ACC112 (cell line): Measurements from ENCODE around the gene HSF4.
A peak's percentile ranks its signal among the peaks of the same experiment; 100 is the strongest.

Experiments used
- H2AFZ ChIP-seq: fragments of 200-600 bp; sonication (generic); one replicate; pipeline ENCODE4 v1.6.0; 2017; ENCODE audit warnings: antibody characterized with exemption, low read length; ENCODE audit not compliant: unreplicated experiment
- H3K27ac ChIP-seq: fragments of 200-600 bp; sonication (generic); 2 replicates; pipeline ENCODE4 v1.5.1; 2014; ENCODE audit warnings: low read depth, mild to moderate bottlenecking, antibody characterized with exemption, low read length, moderate library complexity
- H3K27me3 ChIP-seq: fragments of 200-600 bp; sonication (generic); 2 replicates; pipeline ENCODE4 v1.6.1; 2014; ENCODE audit warnings: mild to moderate bottlenecking, antibody characterized with exemption, low read length, moderate library complexity, mixed read lengths; ENCODE audit not compliant: insufficient read depth
- H3K36me3 ChIP-seq: fragments of 200-600 bp; sonication (generic); 2 replicates; pipeline ENCODE4 v1.6.1; 2016; ENCODE audit warnings: mild to moderate bottlenecking, antibody characterized with exemption, low read length, moderate library complexity, mixed read lengths; ENCODE audit not compliant: insufficient read depth
- H3K4me1 ChIP-seq: fragments of 200-600 bp; sonication (generic); one replicate; pipeline ENCODE4 v1.6.1; 2016; ENCODE audit warnings: low read length, mixed read lengths; ENCODE audit not compliant: insufficient read depth, unreplicated experiment, control insufficient read depth
- H3K4me3 ChIP-seq: fragments of 200-600 bp; sonication (generic); 2 replicates; pipeline ENCODE4 v1.5.1; 2014; ENCODE audit warnings: mild to moderate bottlenecking, low read depth, low read length
- H3K79me2 ChIP-seq: fragments of 200-600 bp; sonication (generic); one replicate; pipeline ENCODE4 v1.6.0; 2016; ENCODE audit warnings: low read length; ENCODE audit not compliant: control insufficient read depth, unreplicated experiment, insufficient read depth

The HSF4 gene

DNA sequence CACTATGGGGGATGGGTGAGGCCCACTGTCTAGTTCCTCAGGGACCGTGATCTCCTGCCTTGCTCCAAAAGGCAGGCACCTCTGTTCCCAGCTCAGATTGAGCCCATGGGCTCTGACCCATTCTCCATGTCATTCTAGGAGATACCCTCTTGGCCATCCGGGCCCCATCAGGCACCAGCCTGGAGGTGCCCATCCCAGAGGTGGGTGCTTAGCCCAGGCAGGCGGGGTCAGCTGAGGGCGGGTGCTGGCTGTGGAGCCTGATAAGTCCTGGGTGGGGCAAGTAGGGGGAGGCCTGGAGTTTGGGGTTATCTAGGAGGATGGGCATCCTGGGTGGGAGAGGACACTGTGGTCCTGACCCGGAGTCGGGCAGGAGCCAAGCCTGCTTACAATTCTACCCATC is 29.7 kb downstream of the HSF4 start:
- Histone ChIP-seq H3K36me3 (peaks cover 24% of the 10 kb centered on the region; the same call in 1 of the 2 replicates), H3K4me3 (peak overlapping the region; percentile 96; the same call in 1 of the 2 replicates), H3K27ac (no peak overlapping the region), H3K79me2 (peaks cover 36% of the 10 kb centered on the region), H3K27me3 (no peaks in the 10 kb centered on the region), H2AFZ (no peak overlapping the region), H3K4me1 (peaks cover 20% of the 10 kb centered on the region)

DNA sequence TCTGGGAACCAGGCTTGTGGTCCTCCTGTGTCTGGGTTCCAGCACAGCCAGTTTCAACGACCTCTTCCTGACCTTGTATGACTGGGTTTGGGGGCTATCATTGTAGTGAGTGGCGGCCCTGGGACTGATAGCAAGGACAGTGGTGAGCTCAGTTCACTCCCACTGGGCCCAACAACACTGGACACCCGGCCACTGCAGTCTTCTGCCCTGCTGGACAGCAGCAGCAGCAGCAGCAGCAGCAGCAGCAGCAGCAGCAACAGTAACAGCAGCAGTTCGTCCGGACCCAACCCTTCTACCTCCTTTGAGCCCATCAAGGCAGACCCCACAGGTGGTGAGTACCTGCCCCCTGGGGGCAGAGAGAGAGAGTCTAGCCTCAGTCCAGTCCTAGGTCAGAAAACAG is 31.1 kb downstream of the HSF4 start:
- H3K27me3 ChIP-seq = no peaks in the 10 kb centered on the region
- peaks cover 20% of the 10 kb centered on the region for H3K4me1 ChIP-seq
- H3K36me3 ChIP-seq = peaks cover 25% of the 10 kb centered on the region; the same call in 1 of the 2 replicates
- no peak overlapping the region for H3K27ac ChIP-seq
- no peak overlapping the region for H2AFZ ChIP-seq
- no peak overlapping the region for H3K4me3 ChIP-seq
- peaks cover 36% of the 10 kb centered on the region for H3K79me2 ChIP-seq

DNA sequence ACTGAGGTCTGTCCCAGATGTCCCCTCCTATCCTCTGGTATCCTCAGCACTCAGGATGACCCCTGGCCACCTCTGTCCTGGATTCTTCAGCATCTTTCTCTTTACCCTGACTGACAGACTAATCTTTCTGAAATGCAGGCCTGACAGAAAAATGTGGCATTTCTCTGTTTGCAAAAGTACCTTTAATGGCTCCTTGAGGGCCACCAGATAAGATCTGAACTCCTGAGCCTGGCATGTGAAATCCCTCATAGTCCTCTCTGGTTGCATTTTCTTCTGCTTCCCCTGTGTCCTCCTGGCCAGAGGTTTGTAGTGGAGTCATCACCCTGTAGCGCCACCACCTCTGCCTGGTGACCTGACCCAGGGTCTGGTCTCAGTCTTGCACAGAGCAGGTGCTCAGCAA is 32.3 kb downstream of the HSF4 start:
- Histone ChIP-seq H3K27ac (no peak overlapping the region), H3K4me1 (peaks cover 16% of the 10 kb centered on the region), H3K79me2 (peaks cover 36% of the 10 kb centered on the region), H3K4me3 (no peak overlapping the region), H3K27me3 (no peaks in the 10 kb centered on the region), H3K36me3 (peaks cover 26% of the 10 kb centered on the region; the same call in 1 of the 2 replicates), H2AFZ (no peak overlapping the region)

DNA sequence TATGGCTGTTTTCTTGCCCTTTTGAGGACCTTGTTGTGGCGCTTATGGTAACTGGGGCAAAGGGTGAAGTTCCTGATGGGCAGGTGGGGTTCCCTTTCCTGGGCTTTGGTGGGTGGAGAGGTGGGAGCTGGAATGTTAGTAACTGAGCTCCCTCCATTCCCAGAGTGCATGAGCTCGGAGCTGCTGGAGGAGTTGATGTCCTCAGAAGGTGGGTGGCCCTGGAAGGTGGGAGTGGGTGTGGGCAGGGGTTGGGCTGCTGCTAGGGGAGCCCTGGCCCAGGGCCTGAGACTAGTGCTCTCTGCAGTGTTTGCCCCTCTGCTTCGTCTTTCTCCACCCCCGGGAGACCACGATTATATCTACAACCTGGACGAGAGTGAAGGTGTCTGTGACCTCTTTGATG is 33.2 kb downstream of the HSF4 start:
- no peak overlapping the region for H3K4me3 ChIP-seq
- H3K4me1 ChIP-seq = peaks cover 16% of the 10 kb centered on the region
- H3K36me3 ChIP-seq = peaks cover 26% of the 10 kb centered on the region; the same call in 1 of the 2 replicates
- peaks cover 29% of the 10 kb centered on the region for H3K79me2 ChIP-seq
- no peaks in the 10 kb centered on the region for H3K27me3 ChIP-seq
- H2AFZ ChIP-seq = no peak overlapping the region
- no peak overlapping the region for H3K27ac ChIP-seq

DNA sequence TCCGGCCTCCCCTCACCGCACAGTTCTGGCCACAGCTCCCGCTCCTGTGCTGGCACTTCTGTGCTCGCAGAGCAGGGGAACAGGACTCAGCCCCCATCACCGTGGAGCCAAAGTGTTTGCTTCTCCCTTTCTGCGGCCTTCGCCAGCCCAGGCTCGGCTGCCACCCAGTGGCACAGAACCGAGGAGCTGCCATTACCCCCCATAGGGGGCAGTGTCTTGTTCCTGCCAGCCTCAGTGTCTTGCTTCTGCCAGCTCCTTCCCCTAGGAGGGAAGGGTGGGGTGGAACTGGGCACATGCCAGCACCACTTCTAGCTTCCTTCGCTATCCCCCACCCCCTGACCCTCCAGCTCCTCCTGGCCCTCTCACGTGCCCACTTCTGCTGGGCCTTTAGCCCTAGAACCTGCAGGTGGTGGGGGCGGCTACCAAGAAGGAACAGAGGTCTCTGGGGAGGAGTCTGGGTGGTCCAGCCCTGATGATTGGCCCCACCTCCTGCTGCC is 33.7 kb downstream of the HSF4 start:
- Histone ChIP-seq H3K27me3 (no peaks in the 10 kb centered on the region), H3K4me1 (peaks cover 11% of the 10 kb centered on the region), H3K27ac (no peak overlapping the region), H3K36me3 (peaks cover 26% of the 10 kb centered on the region; the same call in 1 of the 2 replicates), H3K4me3 (no peak overlapping the region), H3K79me2 (peaks cover 23% of the 10 kb centered on the region), H2AFZ (no peak overlapping the region)

DNA sequence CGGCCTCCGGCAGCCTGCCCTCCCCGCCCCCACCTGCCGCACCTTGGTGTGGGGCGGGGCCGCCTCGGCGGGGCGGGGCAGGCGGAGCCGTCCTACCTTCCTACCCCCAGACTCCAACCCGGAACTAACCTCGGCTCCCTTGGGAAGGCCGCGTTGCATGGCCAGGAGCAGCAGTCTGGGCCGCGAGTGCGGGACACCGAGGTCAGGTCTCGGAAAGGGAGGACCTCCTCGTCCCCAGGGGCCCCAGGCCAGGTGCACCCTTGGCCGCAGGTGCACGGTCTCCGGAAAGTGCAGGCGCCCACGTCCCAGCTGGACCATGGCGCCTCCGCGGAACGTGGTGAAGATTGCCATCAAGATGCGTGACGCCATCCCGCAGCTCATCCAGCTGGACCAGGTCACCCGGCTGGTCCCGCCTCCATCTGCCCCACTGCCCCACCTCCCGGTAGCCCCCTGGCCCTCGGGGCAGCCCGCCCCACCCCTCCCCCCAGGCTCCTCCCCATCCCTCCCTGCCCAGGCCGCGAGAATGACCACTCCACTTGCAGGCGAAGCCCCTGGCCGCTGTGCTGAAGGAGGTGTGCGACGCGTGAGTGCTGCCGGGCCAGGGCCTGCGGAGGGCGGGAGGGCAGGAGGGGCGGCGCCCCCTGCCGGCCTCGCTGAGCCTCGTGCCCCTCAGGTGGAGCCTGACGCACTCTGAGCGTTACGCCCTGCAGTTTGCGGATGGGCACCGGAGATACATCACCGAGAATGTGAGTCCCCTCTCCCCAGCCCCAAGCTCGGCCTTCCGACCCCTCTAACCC is 34.7 kb downstream of the HSF4 start, which contains the start of gene ELMO3:
ELMO3 (plus strand) TSS at position 121 of the 797 bp plus-strand sequence; CDS start at position 317, 196 bp downstream.
- Histone ChIP-seq H3K27me3 (no peaks in the 10 kb centered on the region), H3K27ac (no peak within 1 kb of the TSS), H3K36me3 (peaks cover 22% of the 10 kb centered on the region; the same call in 1 of the 2 replicates), H3K4me1 (peaks cover 2% of the 10 kb centered on the region), H2AFZ (no peak within 1 kb of the TSS), H3K4me3 (no peak within 1 kb of the TSS), H3K79me2 (peaks cover 14% of the 10 kb centered on the region)

DNA sequence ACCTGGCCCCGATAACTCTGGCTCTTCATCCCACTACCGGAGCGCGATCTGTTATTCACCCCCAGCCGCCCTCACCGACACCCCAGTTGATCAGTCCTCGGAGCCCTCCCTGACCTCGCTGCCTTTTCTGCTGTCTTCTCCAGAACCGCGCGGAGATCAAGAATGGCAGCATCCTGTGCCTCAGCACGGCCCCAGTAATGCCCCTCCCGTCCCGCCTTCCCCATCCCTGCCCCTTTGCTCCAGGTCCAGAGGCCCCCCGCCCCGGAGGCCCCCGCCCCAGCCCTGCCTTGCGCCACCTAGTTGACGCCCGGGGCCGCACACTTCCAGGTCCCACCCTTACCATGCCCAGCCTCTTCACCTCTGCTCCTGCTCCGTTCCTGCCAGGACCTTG is 35.3 kb downstream of the HSF4 start:
- H2AFZ ChIP-seq = no peak overlapping the region
- H3K4me1 ChIP-seq = no peaks in the 10 kb centered on the region
- peaks cover 17% of the 10 kb centered on the region; the same call in 1 of the 2 replicates for H3K36me3 ChIP-seq
- no peak overlapping the region for H3K4me3 ChIP-seq
- H3K27ac ChIP-seq = no peak overlapping the region
- H3K79me2 ChIP-seq = peaks cover 9% of the 10 kb centered on the region
- H3K27me3 ChIP-seq = no peaks in the 10 kb centered on the region

DNA sequence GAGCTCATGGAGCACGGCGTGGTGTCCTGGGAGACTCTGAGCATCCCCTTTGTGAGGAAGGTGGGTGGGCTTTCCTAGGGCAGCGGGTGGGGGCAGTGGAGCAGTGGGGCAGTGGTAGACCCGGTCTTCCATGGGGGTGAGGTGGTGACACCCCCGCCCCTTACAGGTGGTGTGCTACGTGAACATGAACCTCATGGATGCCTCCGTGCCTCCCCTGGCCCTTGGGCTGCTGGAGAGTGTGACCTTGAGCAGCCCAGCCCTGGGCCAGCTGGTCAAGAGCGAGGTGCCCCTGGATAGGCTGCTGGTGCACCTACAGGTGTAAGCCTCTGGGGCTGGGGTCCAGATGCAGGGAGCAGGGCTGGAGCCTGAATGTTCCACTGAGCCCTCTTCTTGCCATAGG is 35.9 kb downstream of the HSF4 start:
- H3K27ac ChIP-seq = no peak overlapping the region
- H3K27me3 ChIP-seq = no peaks in the 10 kb centered on the region
- H3K79me2 ChIP-seq = peaks cover 7% of the 10 kb centered on the region
- H2AFZ ChIP-seq = no peak overlapping the region
- peaks cover 15% of the 10 kb centered on the region; the same call in 1 of the 2 replicates for H3K36me3 ChIP-seq
- H3K4me1 ChIP-seq = no peaks in the 10 kb centered on the region
- no peak overlapping the region for H3K4me3 ChIP-seq

DNA sequence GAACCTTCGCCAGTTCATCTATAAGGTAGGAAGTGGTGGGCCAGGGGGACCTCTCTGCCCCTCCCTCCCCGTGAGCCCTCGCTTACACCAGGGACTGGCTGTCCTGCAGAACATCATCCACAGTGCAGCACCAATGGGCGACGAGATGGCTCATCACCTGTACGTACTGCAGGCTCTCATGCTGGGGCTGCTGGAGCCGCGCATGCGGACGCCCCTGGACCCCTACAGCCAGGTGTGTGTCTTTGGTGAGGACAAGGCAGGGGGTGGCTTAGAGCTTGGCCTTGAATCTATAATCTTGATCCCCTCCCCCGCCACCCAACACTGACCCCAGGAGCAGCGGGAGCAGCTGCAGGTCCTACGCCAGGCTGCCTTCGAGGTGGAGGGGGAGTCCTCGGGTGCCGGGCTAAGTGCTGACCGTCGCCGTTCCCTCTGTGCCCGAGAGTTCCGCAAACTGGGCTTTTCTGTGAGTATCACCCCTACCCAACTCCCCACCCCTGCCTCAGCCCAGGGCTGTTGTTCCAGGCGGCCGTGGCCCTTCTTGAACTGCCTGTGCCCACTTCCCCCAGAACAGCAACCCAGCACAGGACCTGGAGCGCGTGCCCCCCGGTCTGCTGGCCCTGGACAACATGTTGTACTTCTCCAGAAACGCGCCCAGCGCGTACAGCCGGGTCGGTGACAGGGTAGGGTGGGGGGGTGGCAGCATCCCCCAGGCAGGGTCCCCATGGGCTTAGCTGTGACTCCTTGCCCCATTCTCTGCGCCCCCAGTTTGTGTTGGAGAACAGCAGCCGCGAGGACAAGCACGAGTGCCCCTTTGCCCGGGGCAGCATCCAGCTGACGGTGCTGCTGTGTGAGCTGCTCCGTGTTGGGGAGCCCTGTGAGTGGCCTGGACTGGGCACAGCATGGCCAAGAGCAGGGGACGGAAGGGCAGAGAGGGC is 37.1 kb downstream of the HSF4 start:
- Histone ChIP-seq H3K79me2 (no peaks in the 10 kb centered on the region), H3K4me1 (peaks cover 5% of the 10 kb centered on the region), H3K36me3 (peaks cover 7% of the 10 kb centered on the region; the same call in 1 of the 2 replicates), H3K27ac (no peak overlapping the region), H3K4me3 (no peak overlapping the region), H2AFZ (no peak overlapping the region), H3K27me3 (no peaks in the 10 kb centered on the region)

DNA sequence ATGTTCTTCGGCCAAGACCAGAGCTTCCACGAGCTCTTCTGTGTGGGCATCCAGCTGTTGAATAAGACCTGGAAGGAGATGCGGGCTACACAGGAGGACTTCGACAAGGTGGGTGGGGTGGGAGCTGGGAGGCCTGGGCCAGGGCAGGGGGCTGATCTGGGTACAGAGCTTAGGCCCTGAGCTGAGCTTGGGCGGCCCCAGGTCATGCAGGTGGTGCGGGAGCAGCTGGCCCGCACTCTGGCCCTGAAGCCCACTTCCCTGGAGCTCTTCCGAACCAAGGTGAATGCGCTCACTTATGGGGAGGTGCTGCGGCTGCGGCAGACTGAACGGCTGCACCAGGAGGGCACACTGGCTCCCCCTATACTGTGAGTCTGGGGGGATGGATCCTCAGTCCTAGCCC is 37.9 kb downstream of the HSF4 start:
- Histone ChIP-seq H3K4me3 (no peak overlapping the region), H3K27me3 (no peaks in the 10 kb centered on the region), H2AFZ (no peak overlapping the region), H3K36me3 (peaks cover 7% of the 10 kb centered on the region; the same call in 1 of the 2 replicates), H3K79me2 (no peaks in the 10 kb centered on the region), H3K27ac (no peak overlapping the region), H3K4me1 (peaks cover 13% of the 10 kb centered on the region)
